GM12878 (cell line): ENCODE data around the gene ST6GALNAC3. TPM values are rescaled to one million over a fixed set of nuclear protein-coding genes. Genes with fewer than 3 reads are reported as not detected.

Source experiments
- ATAC-seq: fragments of 200-7000 bp; cut with Tn5 transposase; 3 replicates; pipeline ENCODE4 v1.9.1; 2020; ENCODE audit warnings: mild to moderate bottlenecking, moderate library complexity
- BruUV-seq: library from RNA; stranded (reverse); fragments of 400-500 nt; replicated peaks from 2 replicates; lab custom pipeline; 2021; lab: Mats Ljungman, UMichigan
- CTCF ChIA-PET: fragments of 300-600 bp; sonication (Branson Sonifier 250); formaldehyde crosslinking; extraction: SDS; loops from one replicate; lab custom pipeline; 2021; ENCODE audit warnings: inconsistent platforms; lab: Yijun Ruan, JAX
- POLR2A ChIA-PET: fragments of 350-600 bp; formaldehyde crosslinking; extraction: SDS; loops from one replicate; lab custom pipeline; 2021; ENCODE audit warnings: inconsistent platforms; lab: Charles Lee
- RAD21 ChIA-PET: fragments of 300-600 bp; sonication (Branson Sonifier 250); formaldehyde crosslinking; loops from one replicate; lab custom pipeline; 2023; ENCODE audit warnings: antibody characterized with exemption; ENCODE audit not compliant: unreplicated experiment; lab: Charles Lee
- SMC1A ChIA-PET: fragments of 300-600 bp; sonication (Branson Sonifier 250); formaldehyde crosslinking; loops from one replicate; lab custom pipeline; 2023; ENCODE audit not compliant: unreplicated experiment, uncharacterized antibody; lab: Charles Lee
- DNase-seq: peaks from one replicate; pipeline ENCODE4 v3.0.0-alpha.2; 2011; ENCODE audit warnings: low read depth, low spot score
- FAIRE-seq: peaks from 3 replicates; lab custom pipeline; 2011; peaks lifted over from hg19 to GRCh38; lab: Jason Lieb, UNC
- H2AFZ ChIP-seq: 2 replicates; pipeline ENCODE4 v1.6.0; 2011; ENCODE audit warnings: low read depth, low read length, control low read depth; ENCODE audit not compliant: control insufficient read depth
- H3K27ac ChIP-seq: 2 replicates; pipeline ENCODE4 v1.5.1; 2011; ENCODE audit warnings: control low read depth; ENCODE audit not compliant: control insufficient read depth, insufficient read depth
- H3K27me3 ChIP-seq, 2 experiments: replicated peaks in 1 of 2; 2 replicates each; pipeline versions ENCODE4 v1.6.0 to v1.6.1; 2011; ENCODE audit warnings: low read length in 1 of 2; ENCODE audit not compliant: control insufficient read depth in 2 of 2, insufficient read depth in 2 of 2
- H3K36me3 ChIP-seq, 2 experiments: 2 replicates each; pipeline ENCODE4 v1.5.1; 2011; ENCODE audit warnings: low read length in 1 of 2; ENCODE audit not compliant: control insufficient read depth in 2 of 2, insufficient read depth in 2 of 2
- H3K4me1 ChIP-seq: 2 replicates; pipeline ENCODE4 v1.6.1; 2011; ENCODE audit warnings: mild to moderate bottlenecking, low read length, moderate library complexity, mixed read lengths; ENCODE audit not compliant: control insufficient read depth, insufficient read depth
- H3K4me2 ChIP-seq: 2 replicates; pipeline ENCODE4 v1.6.0; 2011; ENCODE audit warnings: control low read depth; ENCODE audit not compliant: control insufficient read depth, insufficient read depth
- H3K4me3 ChIP-seq: fragments of 200-600 bp; sonication (generic); 2 replicates; pipeline ENCODE4 v1.5.1; 2016
- H3K79me2 ChIP-seq: 2 replicates; pipeline ENCODE4 v1.6.0; 2011; ENCODE audit warnings: low read length; ENCODE audit not compliant: control insufficient read depth, insufficient read depth
- H3K9ac ChIP-seq: 2 replicates; pipeline ENCODE4 v1.8.0; 2011; ENCODE audit warnings: low read length, control low read depth, mixed read lengths; ENCODE audit not compliant: control insufficient read depth, insufficient read depth
- H3K9me3 ChIP-seq: replicated peaks from 3 replicates; pipeline ENCODE4 v1.5.1; 2011; ENCODE audit warnings: mild to moderate bottlenecking, low read length; ENCODE audit not compliant: control insufficient read depth, insufficient read depth
- H4K20me1 ChIP-seq: 2 replicates; pipeline ENCODE4 v1.6.0; 2011; ENCODE audit not compliant: control insufficient read depth, insufficient read depth
- BACH1 ChIP-seq: fragments of 450-650 bp; IDR thresholded peaks from 2 replicates; pipeline ENCODE4 v1.6.1; 2017; ENCODE audit warnings: mild to moderate bottlenecking, borderline replicate concordance
- CBX3 ChIP-seq: fragments of 200-600 bp; sonication (generic); IDR thresholded peaks from 2 replicates; pipeline ENCODE4 v1.6.1; 2016; ENCODE audit warnings: low read depth, borderline replicate concordance
- ESRRA ChIP-seq: IDR thresholded peaks from 2 replicates; pipeline ENCODE4 v1.6.1; 2012; ENCODE audit warnings: mild to moderate bottlenecking, low read length, improper control_type of control experiment
- GABPA ChIP-seq: IDR thresholded peaks from 2 replicates; pipeline ENCODE4 v1.6.1; 2014; ENCODE audit warnings: antibody characterized with exemption, low read depth, mild to moderate bottlenecking, inconsistent platforms
- KAT2A ChIP-seq: conservative IDR thresholded peaks from 2 replicates; pipeline ENCODE4 v1.6.1; 2011; ENCODE audit warnings: low read depth, low read length; ENCODE audit not compliant: control insufficient read depth
- NBN ChIP-seq: fragments of 450-650 bp; IDR thresholded peaks from 2 replicates; pipeline ENCODE4 v1.6.1; 2016
- SIN3A ChIP-seq: IDR thresholded peaks from 2 replicates; pipeline ENCODE4 v1.6.1; 2012; ENCODE audit warnings: low read depth, low read length, improper control_type of control experiment
- SRF ChIP-seq, 2 experiments: IDR thresholded peaks; 2 replicates each; pipeline ENCODE4 v1.6.1; 2011; ENCODE audit warnings: low read depth in 2 of 2, low read length in 2 of 2, mild to moderate bottlenecking in 1 of 2, moderate library complexity in 1 of 2
- TARDBP ChIP-seq: IDR thresholded peaks from 2 replicates; pipeline ENCODE4 v1.6.1; 2016; ENCODE audit warnings: borderline replicate concordance
- WRNIP1 ChIP-seq: IDR thresholded peaks from 2 replicates; pipeline ENCODE4 v1.6.1; 2011; ENCODE audit warnings: low read depth, low read length, improper control_type of control experiment, borderline replicate concordance
- WGBS: methylation state at CpG from one replicate; pipeline ENCODE4 v1.1.6; 2016; ENCODE audit warnings: low lambda C conversion rate; ENCODE audit not compliant: insufficient replicate concordance, insufficient coverage; ENCODE audit errors: missing lambda C conversion rate; 5-methylcytosine and 5-hydroxymethylcytosine counted together
- in situ Hi-C: fragments of 300-500 bp; cut with MboI; formaldehyde crosslinking; loops from 9 replicates; pipeline ENCODE4 v1.14.3; 2018; ENCODE audit warnings: mixed read lengths
- intact Hi-C: fragments of 100-400 bp; cut with micrococcal nuclease; formaldehyde crosslinking; loops from one replicate; pipeline ENCODE4 v1.14.2; 2022; ENCODE audit not compliant: unreplicated experiment
- polyA plus RNA-seq, 11 experiments: library from polyadenylated mRNA; depleted of rRNA in 4 of 11; unstranded in 6 of 11; stranded (reverse) in 5 of 11; fragments of >200 nt; fragmentation: Nextera tagmentation in 4 of 11; fragmentation: Illumina TruSeq in 1 of 11; extraction: Ambion mirVana in 4 of 11; extraction: Trizol in 1 of 11; gene quantifications; 1 replicate in 1 of 11; 2 replicates in 10 of 11; pipeline versions ENCODE4 v1.2.1 to v1.2.3, GENCODE V29; 2011 to 2016; ENCODE audit warnings: inconsistent platforms in 2 of 11, missing spikeins in 2 of 11, low read depth in 1 of 11
- total RNA-seq, 4 experiments: library from RNA; depleted of rRNA in 3 of 4; stranded (reverse); fragments of >200 nt in 3 of 4; fragmentation: Illumina TruSeq in 1 of 4; extraction: Trizol in 1 of 4; gene quantifications; 2 replicates each; pipeline versions ENCODE4 v1.2.1 to v1.2.3, GENCODE V29; 2013 to 2021
- TF ChIP-seq, protein P1 (sequence below): fragments of 450-650 bp; IDR thresholded peaks from 2 replicates; pipeline ENCODE4 v1.6.1; 2017; ENCODE audit warnings: mild to moderate bottlenecking, moderate library complexity
- TF ChIP-seq, protein P2 (sequence below): fragments of 150-350 bp; IDR thresholded peaks from 2 replicates; pipeline ENCODE4 v1.6.1; 2014; ENCODE audit warnings: mild to moderate bottlenecking, low read depth, low read length
- TF ChIP-seq, protein P3 (sequence below): fragments of 450-650 bp; formaldehyde crosslinking; IDR thresholded peaks from 2 replicates; pipeline ENCODE4 v1.5.0; 2022; ENCODE audit warnings: mild to moderate bottlenecking, missing genetic modification characterization
- TF ChIP-seq, protein P4 (sequence below): fragments of 450-650 bp; IDR thresholded peaks from 2 replicates; pipeline ENCODE4 v1.6.1; 2018; ENCODE audit warnings: mild to moderate bottlenecking, low read depth, moderate library complexity; ENCODE audit not compliant: partially characterized antibody

Gene ST6GALNAC3
- total and polyA plus RNA-seq, 10 of the 15 experiments (the other 5 are each of a cell fraction or from before 2014, with no cell fraction given), result 0.04 to 0.68 (median 0.18) TPM; not detected in 3

DNA sequence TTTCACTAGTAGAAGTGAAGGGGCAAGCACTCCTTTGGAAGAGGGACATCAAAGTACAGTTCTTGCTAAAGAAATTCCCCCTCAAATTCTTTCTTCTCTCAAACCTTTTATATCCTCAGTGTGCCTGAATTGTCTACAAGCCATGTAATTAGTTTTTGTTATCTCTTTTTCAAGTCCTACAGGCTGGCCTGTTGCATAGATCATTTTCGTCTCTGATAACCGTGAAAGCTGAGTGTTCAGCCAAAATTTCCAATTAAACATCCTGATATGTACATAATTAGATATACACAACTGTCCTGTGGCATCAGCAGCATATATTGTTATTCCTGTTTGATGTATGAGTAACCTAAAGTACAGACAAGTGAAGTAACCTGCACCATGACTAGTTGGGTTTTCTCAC is 417.2 kb downstream of the ST6GALNAC3 start:
- H3K27me3 ChIP-seq, result no peaks in the 10 kb centered on the region
- ChIA-PET CTCF (no interaction called here), POLR2A (no interaction called here), SMC1A (no interaction called here), RAD21 (no interaction called here)
- intact Hi-C loops (no loop called here), in situ Hi-C loops (no loop called here)
- H4K20me1 ChIP-seq, result no peaks in the 10 kb centered on the region
- no peaks in the 10 kb centered on the region for H3K4me1 ChIP-seq
- no peak overlapping the region for H3K27ac ChIP-seq
- FAIRE-seq, result no peak
- WGBS, result 53% methylated on average over 2 of the region's 2 CpGs
- H3K36me3 ChIP-seq, result no peaks in the 10 kb centered on the region
- TF ChIP-seq SRF (IDR thresholded peaks at IDR 0.05; ENCODE audit: low read depth in 2 of 2, low read length in 2 of 2), result no peak
- no peak for TF ChIP-seq SIN3A
- no peak for TF ChIP-seq KAT2A
- no peak for TF ChIP-seq ESRRA
- TF ChIP-seq, protein P1, sequence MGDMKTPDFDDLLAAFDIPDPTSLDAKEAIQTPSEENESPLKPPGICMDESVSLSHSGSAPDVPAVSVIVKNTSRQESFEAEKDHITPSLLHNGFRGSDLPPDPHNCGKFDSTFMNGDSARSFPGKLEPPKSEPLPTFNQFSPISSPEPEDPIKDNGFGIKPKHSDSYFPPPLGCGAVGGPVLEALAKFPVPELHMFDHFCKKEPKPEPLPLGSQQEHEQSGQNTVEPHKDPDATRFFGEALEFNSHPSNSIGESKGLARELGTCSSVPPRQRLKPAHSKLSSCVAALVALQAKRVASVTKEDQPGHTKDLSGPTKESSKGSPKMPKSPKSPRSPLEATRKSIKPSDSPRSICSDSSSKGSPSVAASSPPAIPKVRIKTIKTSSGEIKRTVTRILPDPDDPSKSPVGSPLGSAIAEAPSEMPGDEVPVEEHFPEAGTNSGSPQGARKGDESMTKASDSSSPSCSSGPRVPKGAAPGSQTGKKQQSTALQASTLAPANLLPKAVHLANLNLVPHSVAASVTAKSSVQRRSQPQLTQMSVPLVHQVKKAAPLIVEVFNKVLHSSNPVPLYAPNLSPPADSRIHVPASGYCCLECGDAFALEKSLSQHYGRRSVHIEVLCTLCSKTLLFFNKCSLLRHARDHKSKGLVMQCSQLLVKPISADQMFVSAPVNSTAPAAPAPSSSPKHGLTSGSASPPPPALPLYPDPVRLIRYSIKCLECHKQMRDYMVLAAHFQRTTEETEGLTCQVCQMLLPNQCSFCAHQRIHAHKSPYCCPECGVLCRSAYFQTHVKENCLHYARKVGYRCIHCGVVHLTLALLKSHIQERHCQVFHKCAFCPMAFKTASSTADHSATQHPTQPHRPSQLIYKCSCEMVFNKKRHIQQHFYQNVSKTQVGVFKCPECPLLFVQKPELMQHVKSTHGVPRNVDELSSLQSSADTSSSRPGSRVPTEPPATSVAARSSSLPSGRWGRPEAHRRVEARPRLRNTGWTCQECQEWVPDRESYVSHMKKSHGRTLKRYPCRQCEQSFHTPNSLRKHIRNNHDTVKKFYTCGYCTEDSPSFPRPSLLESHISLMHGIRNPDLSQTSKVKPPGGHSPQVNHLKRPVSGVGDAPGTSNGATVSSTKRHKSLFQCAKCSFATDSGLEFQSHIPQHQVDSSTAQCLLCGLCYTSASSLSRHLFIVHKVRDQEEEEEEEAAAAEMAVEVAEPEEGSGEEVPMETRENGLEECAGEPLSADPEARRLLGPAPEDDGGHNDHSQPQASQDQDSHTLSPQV, result no peak
- TF ChIP-seq GABPA, result no peak
- TF ChIP-seq, protein P2, sequence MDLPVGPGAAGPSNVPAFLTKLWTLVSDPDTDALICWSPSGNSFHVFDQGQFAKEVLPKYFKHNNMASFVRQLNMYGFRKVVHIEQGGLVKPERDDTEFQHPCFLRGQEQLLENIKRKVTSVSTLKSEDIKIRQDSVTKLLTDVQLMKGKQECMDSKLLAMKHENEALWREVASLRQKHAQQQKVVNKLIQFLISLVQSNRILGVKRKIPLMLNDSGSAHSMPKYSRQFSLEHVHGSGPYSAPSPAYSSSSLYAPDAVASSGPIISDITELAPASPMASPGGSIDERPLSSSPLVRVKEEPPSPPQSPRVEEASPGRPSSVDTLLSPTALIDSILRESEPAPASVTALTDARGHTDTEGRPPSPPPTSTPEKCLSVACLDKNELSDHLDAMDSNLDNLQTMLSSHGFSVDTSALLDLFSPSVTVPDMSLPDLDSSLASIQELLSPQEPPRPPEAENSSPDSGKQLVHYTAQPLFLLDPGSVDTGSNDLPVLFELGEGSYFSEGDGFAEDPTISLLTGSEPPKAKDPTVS, result no peak
- TF ChIP-seq CBX3, result no peak
- no peak for TF ChIP-seq WRNIP1
- no peak for TF ChIP-seq BACH1
- TF ChIP-seq, protein P3, sequence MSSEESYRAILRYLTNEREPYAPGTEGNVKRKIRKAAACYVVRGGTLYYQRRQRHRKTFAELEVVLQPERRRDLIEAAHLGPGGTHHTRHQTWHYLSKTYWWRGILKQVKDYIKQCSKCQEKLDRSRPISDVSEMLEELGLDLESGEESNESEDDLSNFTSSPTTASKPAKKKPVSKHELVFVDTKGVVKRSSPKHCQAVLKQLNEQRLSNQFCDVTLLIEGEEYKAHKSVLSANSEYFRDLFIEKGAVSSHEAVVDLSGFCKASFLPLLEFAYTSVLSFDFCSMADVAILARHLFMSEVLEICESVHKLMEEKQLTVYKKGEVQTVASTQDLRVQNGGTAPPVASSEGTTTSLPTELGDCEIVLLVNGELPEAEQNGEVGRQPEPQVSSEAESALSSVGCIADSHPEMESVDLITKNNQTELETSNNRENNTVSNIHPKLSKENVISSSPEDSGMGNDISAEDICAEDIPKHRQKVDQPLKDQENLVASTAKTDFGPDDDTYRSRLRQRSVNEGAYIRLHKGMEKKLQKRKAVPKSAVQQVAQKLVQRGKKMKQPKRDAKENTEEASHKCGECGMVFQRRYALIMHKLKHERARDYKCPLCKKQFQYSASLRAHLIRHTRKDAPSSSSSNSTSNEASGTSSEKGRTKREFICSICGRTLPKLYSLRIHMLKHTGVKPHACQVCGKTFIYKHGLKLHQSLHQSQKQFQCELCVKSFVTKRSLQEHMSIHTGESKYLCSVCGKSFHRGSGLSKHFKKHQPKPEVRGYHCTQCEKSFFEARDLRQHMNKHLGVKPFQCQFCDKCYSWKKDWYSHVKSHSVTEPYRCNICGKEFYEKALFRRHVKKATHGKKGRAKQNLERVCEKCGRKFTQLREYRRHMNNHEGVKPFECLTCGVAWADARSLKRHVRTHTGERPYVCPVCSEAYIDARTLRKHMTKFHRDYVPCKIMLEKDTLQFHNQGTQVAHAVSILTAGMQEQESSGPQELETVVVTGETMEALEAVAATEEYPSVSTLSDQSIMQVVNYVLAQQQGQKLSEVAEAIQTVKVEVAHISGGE (CRISPR knock-in tag), result no peak
- TF ChIP-seq NBN, result no peak
- no peak for TF ChIP-seq TARDBP
- TF ChIP-seq, protein P4, sequence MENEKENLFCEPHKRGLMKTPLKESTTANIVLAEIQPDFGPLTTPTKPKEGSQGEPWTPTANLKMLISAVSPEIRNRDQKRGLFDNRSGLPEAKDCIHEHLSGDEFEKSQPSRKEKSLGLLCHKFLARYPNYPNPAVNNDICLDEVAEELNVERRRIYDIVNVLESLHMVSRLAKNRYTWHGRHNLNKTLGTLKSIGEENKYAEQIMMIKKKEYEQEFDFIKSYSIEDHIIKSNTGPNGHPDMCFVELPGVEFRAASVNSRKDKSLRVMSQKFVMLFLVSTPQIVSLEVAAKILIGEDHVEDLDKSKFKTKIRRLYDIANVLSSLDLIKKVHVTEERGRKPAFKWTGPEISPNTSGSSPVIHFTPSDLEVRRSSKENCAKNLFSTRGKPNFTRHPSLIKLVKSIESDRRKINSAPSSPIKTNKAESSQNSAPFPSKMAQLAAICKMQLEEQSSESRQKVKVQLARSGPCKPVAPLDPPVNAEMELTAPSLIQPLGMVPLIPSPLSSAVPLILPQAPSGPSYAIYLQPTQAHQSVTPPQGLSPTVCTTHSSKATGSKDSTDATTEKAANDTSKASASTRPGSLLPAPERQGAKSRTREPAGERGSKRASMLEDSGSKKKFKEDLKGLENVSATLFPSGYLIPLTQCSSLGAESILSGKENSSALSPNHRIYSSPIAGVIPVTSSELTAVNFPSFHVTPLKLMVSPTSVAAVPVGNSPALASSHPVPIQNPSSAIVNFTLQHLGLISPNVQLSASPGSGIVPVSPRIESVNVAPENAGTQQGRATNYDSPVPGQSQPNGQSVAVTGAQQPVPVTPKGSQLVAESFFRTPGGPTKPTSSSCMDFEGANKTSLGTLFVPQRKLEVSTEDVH, result no peak
- no peak overlapping the region for H2AFZ ChIP-seq
- no peaks in the 10 kb centered on the region for H3K9me3 ChIP-seq
- DNase-seq, result no peak
- no peak overlapping the region for H3K4me2 ChIP-seq
- ATAC-seq, result no peak
- no peak overlapping the region for H3K9ac ChIP-seq
- no TSS peak for BruUV-seq
- no peaks in the 10 kb centered on the region for H3K79me2 ChIP-seq
- H3K4me3 ChIP-seq, result no peak overlapping the region
